Esophagus (tissue), 2 donors: ENCODE measurements around the gene RC3H1. TPM values are rescaled to one million over a fixed set of nuclear protein-coding genes. Genes with fewer than 3 reads are reported as not detected.

Experiments
- polyA plus RNA-seq, 2 donors: library from polyadenylated mRNA; stranded (reverse); fragments of 200-250 nt; gene quantifications; one replicate each; pipeline ENCODE4 v1.2.3, GENCODE V29; 2013
- donor health status: healthy with polysubstance abuse.
- donor health status: Bipolar disorder and iron deficiency.

The RC3H1 gene
- polyA plus RNA-seq, 2 donors: 3.5 to 6.8 TPM

Other genes starting within 250 kb of the RC3H1 start
- gene DARS2, start 197.7 kb downstream of the RC3H1 start, polyA plus RNA-seq: 1 to 10 TPM; 6.4 to 7.9 TPM
- gene CENPL, start 197.5 kb downstream of the RC3H1 start, polyA plus RNA-seq: 1 to 10 TPM; 2.1 to 3.2 TPM
- 100 to 1,000 TPM; 419 to 527 TPM for gene GAS5, start 154.4 kb downstream of the RC3H1 start, polyA plus RNA-seq
- 1 to 10 TPM in 1 of 2 donors, under 1 TPM in 1; 0.47 to 1.3 TPM for gene ZBTB37, start 154.0 kb downstream of the RC3H1 start, polyA plus RNA-seq
- gene SERPINC1, start 105.0 kb downstream of the RC3H1 start, polyA plus RNA-seq: under 1 TPM in 1 of 2 donors, not detected in 1; 0.06 TPM
- gene RABGAP1L, start 137.2 kb upstream of the RC3H1 start, polyA plus RNA-seq: 10 to 100 TPM in 1 of 2 donors, 1 to 10 TPM in 1; 9.2 to 13.0 TPM